MM.1S (cell line): Measurements from ENCODE around the gene PPP1R9B.

Experiments
- CTCF ChIP-seq: fragments of 300-600 bp; sonication (generic); IDR thresholded peaks from 2 replicates; pipeline ENCODE4 v1.5.1; 2016; ENCODE audit warnings: antibody characterized with exemption, low read length, mixed read lengths
- EZH2 ChIP-seq: fragments of 300-600 bp; sonication (generic); optimal IDR thresholded peaks from 2 replicates; pipeline ENCODE3; 2017; ENCODE audit warnings: low read depth, mild to moderate bottlenecking, antibody characterized with exemption, low read length, mixed read lengths
- EZH2phosphoT487 ChIP-seq: fragments of 300-600 bp; sonication (generic); IDR thresholded peaks from 2 replicates; pipeline ENCODE4 v1.6.1; 2018; ENCODE audit warnings: antibody characterized with exemption, low read length

- TF ChIP-seq CTCF (no peak), EZH2 (no peak), EZH2phosphoT487 (no peak)
Observed at GRCh38 chr17:50192144-50192617, 41.7 kb upstream of the PPP1R9B start.
